Activated CD4-positive, alpha-beta T cell treated with anti-CD3 and anti-CD28 coated beads for 48 hours (primary cell): Measurements from ENCODE around the gene ZNF618.
"Not testable (repeated sequence)": the region's sequence is repeated elsewhere in the genome, so short reads cannot be mapped to it uniquely, and the experiment has no call there.

Experiments
- DNase-seq: peaks from one replicate; pipeline ENCODE4 v3.0.0-alpha.2; 2020

The ZNF618 gene

DNA sequence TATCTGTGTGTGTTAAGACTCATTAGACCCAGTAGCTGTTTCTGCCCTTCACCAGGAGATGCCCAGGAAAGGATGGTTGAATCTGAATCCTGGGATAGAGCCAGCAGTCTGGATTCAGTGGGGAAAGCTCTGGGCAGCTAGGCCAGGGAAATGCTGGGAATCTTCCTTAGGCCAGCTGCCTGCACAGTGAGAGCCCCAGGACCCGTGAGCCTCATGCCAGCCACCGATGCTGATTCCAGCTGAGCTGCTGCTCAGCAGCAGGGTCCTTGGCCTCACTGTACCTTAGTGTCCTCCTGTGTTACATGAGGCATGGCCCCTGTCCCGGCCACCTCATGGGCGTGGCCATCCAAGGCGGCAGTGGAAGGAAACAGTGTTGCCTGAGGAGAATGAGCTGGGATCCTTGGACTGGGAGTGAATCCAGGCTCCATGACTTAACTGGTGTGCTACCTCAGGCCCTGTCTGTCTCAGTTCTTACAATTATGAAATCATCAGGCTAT, 114.9 kb downstream of the ZNF618 start:
- no peak for DNase-seq

DNA sequence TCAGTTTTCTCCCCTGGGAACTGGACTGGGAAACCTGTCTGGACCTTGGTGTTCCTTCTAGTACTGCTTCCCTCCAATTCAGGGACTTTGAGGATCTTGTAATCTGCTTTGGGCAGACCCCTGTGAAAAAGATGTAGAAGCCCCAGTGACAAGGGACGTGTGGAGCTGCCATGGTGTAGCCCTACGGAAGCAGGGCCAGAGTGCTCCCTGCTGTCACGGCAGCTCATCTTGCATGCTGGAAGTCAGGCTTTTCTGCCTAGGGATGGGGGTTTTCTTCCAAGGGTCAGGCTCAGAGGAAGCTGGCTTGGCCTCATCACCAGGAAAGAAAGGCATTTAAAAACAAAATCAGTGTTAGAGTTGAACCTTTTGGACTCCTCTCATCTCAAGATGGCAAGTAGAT, 115.6 kb downstream of the ZNF618 start:
- DNase-seq, result no peak

DNA sequence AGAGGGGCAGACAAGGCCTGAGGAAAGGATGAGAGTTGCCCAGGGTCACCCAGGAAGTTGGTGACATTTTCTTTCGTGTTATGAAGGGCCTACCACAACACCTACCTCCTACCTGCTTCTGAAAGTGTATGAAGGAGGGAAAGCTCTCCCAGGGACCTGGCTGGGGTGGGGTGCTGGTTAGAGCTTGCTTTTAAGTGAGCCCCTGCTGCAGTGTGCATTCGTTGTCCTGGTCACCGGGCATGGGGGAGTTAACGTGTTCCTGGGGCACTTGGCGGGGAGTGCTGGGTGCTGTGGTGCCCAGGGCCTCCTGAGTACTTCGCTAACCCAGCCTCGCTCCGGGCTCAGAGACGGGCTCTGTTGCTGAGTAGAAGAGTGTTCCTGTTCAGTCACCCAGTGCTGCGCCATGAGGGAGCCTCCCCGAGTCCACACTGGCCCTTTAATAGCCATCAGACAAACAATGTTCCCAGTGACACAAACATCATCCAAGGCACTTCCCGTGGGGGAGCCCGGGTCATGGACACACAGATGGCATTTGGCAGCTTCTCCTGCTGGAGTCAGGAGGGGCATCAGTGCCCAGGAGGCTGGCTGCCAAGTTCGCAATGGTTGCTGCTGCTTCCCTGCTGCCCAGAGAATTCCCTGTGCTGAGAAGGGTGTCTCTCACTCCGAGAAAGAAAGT, 116.3 kb downstream of the ZNF618 start:
- no peak for DNase-seq

DNA sequence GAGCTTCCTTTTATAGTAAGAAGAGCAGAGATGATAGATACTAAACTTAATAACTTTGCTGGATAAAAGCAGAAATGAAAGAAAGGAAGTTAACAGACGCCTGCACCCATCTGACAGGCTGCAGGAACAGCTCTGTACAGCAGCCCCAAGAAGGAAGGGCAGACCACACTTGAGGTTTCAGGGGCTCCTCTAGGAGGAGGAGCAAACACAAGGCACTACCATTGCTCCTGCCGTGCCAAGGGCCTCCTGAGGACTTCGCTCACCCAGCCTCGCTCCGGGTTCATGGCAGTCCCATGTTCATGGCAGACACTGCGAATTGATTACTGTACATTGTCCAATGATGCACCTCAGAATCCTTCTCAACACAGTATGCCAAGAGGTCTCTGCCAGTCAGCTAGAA, 116.9 kb downstream of the ZNF618 start:
- DNase-seq, result no peak

DNA sequence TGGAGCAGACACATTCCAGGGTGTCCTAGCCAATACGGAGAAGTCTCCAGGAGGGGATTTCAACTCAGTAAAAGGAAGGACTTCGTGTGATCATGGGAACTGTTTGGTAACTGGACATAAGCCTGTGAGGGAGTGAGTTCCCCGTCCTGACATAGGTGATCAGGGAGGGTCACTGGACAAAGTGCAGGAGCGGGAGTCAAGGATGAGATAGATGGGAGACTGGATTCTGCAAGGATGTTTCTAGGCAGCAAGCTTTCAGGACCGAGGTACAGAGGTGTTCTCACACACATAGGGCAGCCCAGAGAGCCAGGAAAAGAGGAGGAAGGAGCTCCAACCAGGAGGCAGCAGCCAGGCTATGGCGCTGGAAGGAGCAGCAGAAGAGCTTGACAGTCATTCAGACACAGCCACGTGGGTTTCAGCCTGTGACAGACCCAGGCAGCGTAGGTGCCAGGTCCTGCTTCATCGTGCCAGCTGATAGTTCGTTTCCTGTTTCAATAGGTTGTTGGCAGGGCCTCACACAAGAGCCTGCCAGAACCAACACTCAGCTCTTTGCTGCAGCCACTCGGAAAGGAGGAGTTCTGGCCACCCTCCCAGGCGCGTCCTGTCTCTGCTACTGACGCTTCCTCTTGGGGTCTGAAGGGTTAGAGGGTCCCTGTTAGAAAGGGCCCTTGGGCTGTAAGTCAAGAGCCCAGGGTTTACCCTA, 117.9 kb downstream of the ZNF618 start:
- peak; percentile 31 for DNase-seq

DNA sequence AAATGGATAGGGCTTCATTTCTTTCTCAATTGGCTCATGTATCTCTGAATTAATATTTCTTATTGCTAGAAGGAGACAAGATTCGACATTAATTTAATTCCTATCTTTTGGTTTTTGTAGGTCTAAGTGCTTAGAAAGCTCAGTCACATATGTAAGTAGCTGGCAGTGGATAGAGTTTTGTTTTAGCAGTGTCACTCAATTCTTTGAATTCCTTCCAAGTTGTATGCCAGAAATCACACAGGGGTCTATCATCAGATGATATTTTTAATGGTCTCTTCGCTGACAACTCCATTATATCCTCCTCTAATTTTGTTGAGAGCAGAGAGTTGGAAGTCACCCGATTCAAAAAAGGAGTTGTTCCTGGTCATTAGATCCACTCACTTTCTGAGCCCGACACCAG, 119.3 kb downstream of the ZNF618 start:
- DNase-seq, result no peak

DNA sequence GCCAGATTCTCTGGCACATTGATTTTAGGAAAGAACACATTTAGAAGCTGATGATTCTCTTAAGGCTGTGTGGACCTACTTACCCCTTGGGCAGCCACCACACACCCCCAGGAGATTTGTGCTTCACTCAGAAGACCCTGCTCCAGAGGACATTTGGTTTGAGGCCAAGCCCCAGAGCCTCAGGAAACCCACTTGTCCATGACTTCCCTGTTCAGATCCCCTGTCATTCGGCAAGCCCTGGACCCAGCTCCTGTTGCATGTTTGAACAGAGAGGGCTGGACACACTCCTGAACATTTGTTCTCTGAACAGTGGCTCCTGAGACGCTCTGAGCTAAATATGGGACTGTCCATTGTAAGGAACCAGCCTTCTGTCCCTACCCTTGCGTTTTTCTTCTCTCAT, 119.9 kb downstream of the ZNF618 start:
- DNase-seq, result no peak

DNA sequence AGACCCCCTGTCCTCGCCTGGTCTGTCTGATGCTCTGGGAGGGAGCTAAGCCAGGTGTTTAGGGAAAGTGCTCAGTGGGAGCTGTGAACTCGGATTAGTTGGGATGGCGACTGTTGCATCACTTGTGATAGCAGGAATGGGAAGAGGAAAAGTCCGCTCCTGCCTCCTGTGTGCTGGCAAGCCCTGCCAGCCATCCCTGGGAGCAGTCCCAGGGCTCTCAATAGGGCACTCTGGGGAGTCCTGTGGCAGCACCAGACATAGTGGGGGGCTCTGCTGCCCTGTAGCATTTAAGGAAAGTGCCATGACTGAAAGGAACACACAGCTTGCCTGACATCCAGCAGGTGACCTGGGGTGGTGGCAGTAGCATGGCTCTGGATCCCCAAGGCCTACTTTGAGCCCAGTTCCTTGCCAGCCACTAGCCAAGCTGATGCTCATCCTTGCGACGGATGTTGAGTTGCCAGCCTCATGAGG, 120.5 kb downstream of the ZNF618 start:
- DNase-seq, result no peak

DNA sequence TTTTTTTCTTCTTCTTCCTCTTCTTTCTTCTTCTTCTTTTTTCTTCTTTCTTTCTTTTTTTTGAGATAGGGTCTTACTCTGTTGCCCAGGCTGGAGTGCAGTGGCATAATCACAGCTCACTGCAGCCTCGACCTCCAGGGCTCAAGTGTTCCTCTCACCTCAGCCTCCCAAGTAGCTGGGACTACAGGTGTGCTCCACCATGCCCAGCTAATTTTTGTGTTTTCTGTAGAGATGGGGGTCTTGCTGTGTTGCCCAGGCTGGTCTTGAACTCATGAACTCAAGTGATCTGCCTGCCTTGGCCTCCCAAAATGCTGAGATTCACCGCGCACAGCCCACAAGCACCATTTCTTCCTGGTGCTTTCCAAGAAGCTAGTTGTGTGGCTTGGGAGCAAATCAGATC, 121.0 kb downstream of the ZNF618 start:
- not testable (repeated sequence) for DNase-seq

DNA sequence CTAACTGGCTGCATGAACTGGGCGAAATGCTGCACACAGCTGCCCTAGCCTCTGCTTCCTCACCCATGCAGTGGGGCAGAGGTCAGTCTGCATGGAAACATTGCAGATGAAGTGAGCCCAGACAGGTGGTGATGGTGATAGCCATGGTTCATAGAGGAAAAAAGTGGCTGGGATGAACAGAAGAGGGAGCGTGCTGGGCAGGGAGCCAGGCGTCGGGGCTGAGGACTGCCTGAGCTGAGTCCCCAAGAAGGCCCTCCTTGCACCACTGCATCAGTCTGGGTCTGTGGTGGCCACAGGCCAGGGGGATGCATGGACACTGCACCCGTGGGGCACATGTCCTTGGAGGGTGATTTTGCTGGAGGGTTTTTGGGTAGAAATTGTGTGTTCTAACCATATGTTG, 121.5 kb downstream of the ZNF618 start:
- DNase-seq, result no peak

DNA sequence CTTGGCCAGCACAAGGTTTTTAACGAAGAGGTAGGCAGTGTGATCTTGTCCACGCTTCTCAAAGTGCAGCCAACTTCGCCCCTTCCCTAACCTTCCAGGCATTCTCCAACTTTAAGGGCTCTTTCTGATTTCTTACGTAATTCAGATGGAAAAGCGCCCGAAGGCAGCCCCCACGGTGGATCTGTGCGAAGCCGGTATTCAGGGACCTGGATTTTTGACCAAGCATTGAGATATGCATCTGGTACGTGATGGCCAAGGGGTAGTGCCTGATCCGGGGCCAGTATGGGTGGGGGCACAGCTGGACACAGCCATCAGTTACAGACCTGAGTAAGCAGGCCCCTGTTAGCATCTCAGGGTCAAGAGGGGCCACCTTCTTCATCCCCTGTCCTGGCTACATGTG, 122.0 kb downstream of the ZNF618 start:
- DNase-seq, result no peak

DNA sequence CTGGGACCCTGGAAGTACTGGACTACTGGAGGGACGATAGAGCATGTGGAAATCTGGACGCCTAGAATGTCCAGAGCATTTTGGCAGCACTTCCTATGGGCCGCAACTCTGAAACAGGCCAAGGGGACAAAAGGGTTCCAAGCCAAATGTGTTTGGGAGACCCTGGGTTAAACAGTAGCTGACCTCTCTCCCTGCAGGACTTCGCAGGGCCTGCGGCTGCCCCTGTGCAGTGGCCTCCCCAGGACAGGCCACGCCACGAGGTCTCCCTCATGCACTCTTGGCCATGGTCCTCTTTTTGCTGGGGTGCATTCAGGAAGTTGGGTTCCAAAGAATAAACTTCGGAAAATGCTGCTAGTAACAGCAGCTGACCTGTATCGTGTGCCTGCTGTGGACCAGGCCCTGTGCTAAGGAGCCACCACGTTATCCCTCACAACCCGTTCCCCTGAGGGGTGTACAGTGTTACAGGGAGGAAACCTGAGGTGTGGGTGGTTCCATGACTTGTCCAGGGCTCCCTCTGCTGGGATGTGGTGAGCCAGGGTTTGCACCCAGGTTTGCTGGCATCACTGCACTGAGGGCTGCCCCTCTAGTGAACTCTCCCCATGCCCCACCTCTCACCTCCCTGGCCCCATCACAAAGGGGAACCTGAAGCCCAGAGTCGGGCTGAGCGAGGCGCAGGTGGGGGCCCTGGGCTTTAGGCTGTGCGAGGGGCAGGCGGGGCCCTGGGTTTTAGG, 122.6 kb downstream of the ZNF618 start:
- DNase-seq, result no peak

DNA sequence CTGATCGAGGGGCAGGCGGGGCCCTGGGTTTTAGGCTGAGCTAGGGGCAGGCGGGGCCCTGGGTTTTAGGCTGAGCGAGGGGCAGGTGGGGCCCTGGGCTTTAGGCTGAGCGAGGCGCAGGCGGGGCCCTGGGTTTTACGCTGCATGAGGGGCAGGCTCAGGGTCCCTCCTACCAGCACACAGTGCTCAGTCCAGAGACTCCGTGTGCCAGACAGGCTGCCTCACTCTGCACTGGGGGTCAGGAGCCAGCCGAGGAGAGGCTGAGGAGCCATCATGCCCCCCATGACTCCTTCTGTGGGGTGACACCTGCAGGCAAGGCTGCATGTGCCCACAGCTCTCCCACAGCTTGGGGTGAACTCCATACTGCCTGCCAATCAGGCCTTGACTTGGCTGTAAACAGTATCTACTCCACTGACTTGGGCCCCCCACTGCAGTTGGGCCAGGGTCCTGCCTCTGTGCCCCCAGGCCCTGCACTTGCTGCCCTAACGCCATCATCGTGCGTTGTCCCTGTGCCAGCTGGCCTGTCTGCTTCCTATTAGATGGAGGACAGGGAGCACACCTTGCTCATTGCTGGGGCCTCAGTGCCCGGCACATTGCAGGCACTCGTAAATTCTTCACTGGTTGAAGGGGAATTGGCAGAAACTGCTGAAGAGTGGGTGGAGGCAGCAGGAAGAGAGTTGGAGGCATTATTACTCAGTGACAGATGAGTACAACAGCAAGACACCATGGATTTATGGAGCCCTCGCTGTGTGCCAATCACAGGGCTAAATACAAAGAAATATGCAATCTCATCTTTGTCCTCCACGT, 123.3 kb downstream of the ZNF618 start:
- no peak for DNase-seq

DNA sequence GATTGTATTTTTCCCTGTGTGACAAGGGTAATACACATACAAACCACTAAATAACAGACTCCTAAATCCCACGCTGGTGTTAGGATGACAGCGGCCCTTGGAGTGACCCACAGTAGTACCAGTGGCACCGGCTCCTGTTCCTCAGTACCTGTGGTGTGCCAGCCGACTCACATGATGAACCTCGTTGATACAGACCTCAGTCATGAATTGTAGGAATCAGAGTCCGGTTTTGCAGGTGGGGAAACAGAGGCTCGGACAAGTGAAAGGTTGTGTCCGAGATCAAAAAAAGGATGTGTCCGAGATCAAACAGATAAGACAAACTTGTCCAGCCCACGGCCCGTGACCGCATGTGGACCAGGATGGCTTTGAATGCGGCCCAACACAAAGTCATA, 124.0 kb downstream of the ZNF618 start:
- DNase-seq, result no peak

DNA sequence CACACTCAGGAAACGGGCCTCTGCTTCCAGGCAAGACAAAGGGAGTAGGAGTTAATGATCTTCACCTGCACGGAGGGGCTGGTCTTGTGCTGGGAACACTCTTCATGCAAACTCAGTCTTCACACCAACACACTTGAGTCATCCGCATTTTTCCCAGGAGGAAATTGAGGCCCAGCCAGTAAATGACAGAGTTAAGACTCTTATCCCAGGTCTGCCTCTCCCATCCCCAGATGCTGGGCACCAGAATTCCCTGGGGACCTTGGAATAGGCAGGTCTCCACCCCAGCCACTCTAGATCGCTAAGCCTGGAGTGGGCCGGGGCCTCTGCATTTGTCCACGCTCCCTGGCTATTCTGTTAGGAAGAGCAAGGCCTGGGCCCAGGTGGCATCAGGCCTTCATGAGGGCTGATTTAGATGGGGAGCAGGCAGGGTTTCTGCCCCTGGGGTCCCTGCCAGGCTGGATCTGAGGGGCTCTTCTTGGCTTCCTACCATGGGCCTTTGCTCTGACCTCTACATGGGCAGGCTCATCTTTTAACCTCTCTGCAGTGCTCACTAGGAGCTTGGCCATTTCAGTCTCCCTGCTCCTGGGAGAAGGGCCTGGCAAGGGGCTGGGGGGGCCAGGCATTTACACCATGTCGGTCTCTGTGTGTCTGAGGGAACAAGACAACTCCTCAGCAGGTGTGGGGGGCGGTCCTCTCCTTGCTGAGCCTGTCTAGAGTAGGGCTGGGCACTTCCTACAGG, 124.7 kb downstream of the ZNF618 start:
- DNase-seq, result no peak

DNA sequence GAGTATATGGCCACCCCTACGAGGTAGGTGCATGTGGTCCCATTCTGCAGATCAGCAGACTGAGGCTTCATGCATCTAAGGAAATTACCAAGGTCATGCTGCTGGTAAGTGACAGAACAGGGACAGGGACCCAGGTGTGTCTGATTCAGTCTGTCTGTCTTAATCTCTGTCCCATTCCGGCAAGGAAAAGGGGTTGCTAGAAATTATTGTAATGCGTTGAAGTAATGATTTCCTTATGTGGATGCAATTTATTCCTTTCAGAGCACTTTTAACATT, 125.2 kb downstream of the ZNF618 start:
- DNase-seq, result no peak

DNA sequence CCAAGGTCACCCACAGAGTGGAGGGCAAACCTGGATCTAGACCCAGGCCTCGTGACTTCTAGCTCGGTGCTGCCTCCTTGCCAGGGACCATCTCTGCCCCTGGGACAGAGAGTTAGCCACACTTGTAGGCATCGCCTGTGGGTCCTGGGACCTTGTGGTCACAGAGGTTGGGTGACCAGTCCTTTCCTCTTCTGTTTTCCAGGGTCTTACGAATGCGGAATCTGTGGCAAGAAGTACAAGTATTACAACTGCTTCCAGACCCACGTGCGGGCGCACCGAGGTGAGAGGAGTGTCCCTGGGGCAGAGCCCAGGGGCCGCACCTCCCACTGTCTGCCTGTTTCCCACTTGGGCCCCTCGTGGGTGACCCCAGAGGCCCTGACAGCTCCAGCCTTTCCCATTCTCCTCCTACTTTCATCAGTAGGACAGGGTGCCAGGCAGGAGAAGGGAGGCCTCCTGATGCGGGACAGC, 125.7 kb downstream of the ZNF618 start:
- no peak for DNase-seq

DNA sequence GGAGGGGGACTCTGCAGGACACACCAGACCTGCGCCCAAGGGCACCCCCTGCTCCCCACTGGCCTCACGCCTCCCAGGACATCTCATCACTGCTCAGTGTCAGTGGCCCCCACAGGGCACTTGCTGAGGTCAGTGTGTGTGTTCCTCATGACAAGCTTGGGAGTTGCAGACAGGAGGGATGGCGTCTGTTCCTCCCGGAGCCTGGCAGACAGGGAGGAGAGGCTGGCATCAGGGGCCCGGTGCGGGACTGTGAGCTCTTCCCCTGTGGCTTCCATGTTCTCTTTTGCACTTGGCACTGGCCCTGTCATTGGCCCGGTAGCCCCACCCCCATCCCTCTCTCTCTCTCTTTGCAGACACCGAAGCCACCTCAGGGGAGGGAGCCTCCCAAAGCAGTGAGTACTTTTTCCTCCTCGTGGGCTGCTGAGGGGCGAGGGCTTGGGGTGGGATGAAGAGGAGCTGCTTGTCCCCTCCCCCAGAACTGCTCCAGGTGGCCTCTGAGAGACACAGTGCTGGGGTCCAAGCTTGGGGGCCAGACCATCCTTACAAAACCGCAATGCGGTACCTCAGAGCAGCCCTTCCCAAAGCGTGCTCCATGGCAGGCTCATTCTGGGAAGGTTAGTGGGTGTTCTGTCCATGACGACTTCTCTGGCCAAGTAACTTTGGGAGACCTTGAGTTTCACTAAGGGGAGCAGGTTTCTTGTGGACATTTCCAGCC, 126.3 kb downstream of the ZNF618 start:
- DNase-seq, result no peak

DNA sequence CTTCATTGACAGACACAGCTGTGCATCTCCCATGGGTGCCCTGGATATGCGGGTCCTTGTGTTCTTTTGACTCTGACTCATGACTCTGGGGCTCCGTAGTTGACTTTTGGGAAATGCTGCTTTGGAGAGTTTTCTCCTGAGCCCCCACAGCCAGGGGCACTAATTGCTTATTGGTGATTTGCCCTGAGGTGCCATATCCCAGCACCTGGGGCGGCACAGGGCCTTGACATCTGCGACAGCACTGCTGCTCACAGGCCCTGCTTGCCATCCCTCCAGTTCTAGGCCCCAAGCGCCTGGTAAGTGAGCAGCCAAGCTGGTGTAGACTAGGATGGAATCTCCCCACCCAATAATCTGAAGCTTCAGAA, 126.9 kb downstream of the ZNF618 start:
- DNase-seq, result no peak

DNA sequence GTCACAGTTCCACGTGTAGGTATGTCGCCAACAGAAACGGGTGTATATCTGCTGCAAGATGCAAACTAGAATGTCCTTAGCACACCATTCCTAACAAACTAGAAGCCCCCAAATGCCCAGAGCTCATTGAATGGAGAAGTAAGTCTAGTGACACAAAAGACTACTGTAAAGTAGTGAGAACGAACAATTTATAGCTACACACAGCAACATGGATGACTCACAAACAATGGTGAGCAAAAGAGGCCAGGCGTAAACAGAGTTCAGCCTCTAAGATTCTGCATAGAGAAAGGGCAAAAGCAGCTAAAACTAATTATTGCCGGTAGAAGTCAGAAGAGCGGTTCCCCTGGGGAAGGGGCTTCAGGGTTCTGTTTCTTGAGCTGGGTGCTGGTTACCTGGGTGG, 127.2 kb downstream of the ZNF618 start:
- DNase-seq, result no peak

DNA sequence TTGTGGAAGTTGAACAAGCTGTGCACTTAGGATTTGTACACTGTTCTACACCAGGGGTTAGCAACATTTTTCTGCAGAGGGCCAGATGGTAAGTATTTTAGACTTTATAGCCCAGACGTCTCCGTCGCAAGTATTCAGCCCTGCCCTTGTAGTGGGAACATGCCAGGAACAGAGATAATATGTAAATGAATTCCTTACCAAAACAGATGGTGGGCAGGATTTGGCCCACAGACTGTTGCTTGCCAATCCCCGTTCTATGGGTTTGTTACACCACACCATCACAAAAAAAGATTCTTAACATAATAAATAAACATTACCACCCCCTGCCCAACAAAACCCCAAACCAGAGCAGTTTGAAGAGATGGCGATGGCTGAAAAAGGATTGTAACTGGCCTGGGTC, 127.6 kb downstream of the ZNF618 start:
- DNase-seq, result no peak

DNA sequence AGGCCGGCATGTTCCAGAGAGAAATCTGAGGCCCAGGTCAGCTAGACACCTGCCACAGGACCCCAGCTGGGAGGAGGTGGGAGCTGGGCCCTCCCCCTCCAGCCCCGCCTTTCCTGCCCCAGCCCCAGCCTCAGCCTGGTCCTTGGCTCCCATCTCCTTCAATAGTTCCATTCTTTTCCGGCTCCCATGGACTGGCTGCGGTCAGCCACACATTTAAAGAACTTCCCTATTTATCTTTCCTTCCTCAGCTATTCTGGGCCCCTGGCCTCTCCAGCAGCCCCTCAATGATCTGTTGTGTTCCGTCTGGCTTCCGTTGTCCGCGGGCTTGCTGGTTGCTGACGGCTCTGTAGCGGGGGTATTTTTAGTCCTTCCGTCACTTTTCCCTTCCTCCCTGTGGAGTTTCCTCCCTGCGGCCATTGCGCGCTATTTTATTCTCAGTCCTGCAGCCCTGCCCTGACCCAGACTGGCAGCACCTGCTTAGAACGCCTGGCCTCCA, 128.2 kb downstream of the ZNF618 start:
- DNase-seq, result no peak
